Measurements from ENCODE around the gene HHAT. TPM values are rescaled to one million over a fixed set of nuclear protein-coding genes. Genes with fewer than 3 reads are reported as not detected.

HHAT gene
- total and polyA plus RNA-seq, 9 of the 15 experiments (the other 6 are each of a cell fraction or from before 2014, with no cell fraction given), result 0.07 to 0.16 (median 0.13) TPM; not detected in 1

- TF ChIP-seq RCOR1 (IDR thresholded peaks at IDR 0.05; ENCODE audit: borderline replicate concordance in 1 of 2, low read depth in 2 of 2, low read length in 2 of 2) (no peak), JUN (IDR thresholded peaks at IDR 0.05; ENCODE audit: borderline replicate concordance, low read depth, low read length) (no peak), JUN (CRISPR knock-in tag; IDR thresholded peaks at IDR 0.05; ENCODE audit: borderline replicate concordance) (no peak)
Observed at GRCh38 chr1:210483821-210484220, 155.1 kb downstream of the HHAT start (continued).

- CTCF ChIA-PET (ENCODE audit: low intra/inter-chr PET ratio), result no interaction called here
- H4K20me1 ChIP-seq (replicated peaks; ENCODE audit: control insufficient read depth, insufficient read depth, low read length), result no peaks in the 10 kb centered on the region; the same call in 1 of the 2 replicates
- 0% methylated on average over 2 of the region's 2 CpGs for WGBS (ENCODE audit: insufficient coverage, low coverage, missing lambda C conversion rate)
- H3K4me3 ChIP-seq, result no peak overlapping the region
- DNase-seq (ENCODE audit: extremely low read depth in 1 of 4, low spot score in 3 of 4) (no peak), FAIRE-seq (no peak), ATAC-seq (no peak)
- no peaks in the 10 kb centered on the region for H3K27me3 ChIP-seq (ENCODE audit: control insufficient read depth in 2 of 2, insufficient read depth in 2 of 2, low read length in 2 of 2)
- no peak overlapping the region for H2AFZ ChIP-seq (ENCODE audit: low read depth, low read length)
- in situ Hi-C loops (cut with MboI) (no loop called here), intact Hi-C loops (cut with micrococcal nuclease) (no loop called here)
- no peak overlapping the region for H3K27ac ChIP-seq (ENCODE audit: extremely low read depth, low read depth, low read length)
- no peaks in the 10 kb centered on the region for H3K9me3 ChIP-seq (replicated peaks; ENCODE audit: control insufficient read depth, insufficient read depth, low read depth, low read length)
- no peaks in the 10 kb centered on the region for H3K36me3 ChIP-seq (ENCODE audit: control insufficient read depth, insufficient read depth, low read length)
- no TSS peak for BruUV-seq (replicated peaks)
- no peak overlapping the region for H3K4me2 ChIP-seq (ENCODE audit: insufficient read depth, low read length)
- H3K79me2 ChIP-seq (ENCODE audit: control insufficient read depth, insufficient read depth, low read length), result no peaks in the 10 kb centered on the region
- H3K4me1 ChIP-seq (replicated peaks in 1 of 2; ENCODE audit: control insufficient read depth in 2 of 2, insufficient read depth in 2 of 2, low read length in 2 of 2), result no peaks in the 10 kb centered on the region
- TF ChIP-seq ZNF407 (IDR thresholded peaks at IDR 0.05; ENCODE audit: low read depth), result no peak
- TF ChIP-seq ZBTB1 (CRISPR knock-in tag; IDR thresholded peaks at IDR 0.05; ENCODE audit: borderline replicate concordance, low read depth), result no peak
- no peaks in the 10 kb centered on the region for H3K9me1 ChIP-seq (ENCODE audit: control insufficient read depth, insufficient read depth, low read length)
- POLR2A ChIA-PET, result interaction anchor here (1.1 kb wide), 1 partner anchor 15 kb away, joined by 3 read pairs; no protein-coding TSS in a partner anchor
- H3K9ac ChIP-seq (ENCODE audit: insufficient read depth in 1 of 2, low read depth in 2 of 2, low read length in 2 of 2), result no peak overlapping the region
Observed at GRCh38 chr1:210487021-210487420, 158.3 kb downstream of the HHAT start.
